DND-41 (cell line): ENCODE results near the gene CFAP43.

Experiments
- CTCF ChIP-seq: IDR thresholded peaks from 2 replicates; pipeline ENCODE4 v1.5.1; 2012; ENCODE audit warnings: borderline replicate concordance, low read length, moderate library complexity, mild to moderate bottlenecking; ENCODE audit not compliant: poor library complexity, severe bottlenecking; ENCODE audit errors: extremely low read depth
- EZH2 ChIP-seq: IDR thresholded peaks from 3 replicates; pipeline ENCODE4 v1.6.1; 2012; ENCODE audit warnings: borderline replicate concordance, low read depth, mild to moderate bottlenecking, moderate library complexity, low read length, inconsistent platforms; ENCODE audit not compliant: severe bottlenecking

GRCh38 chr10:104259999-104260774 lies 28.0 kb upstream of the CFAP43 start:
- TF ChIP-seq CTCF (no peak), EZH2 (no peak)
